GM18526 (cell line): ENCODE data around the gene PBX1.

Source experiments
- POLR2A ChIP-seq: IDR thresholded peaks from 3 replicates; pipeline ENCODE4 v1.6.1; 2011; ENCODE audit not compliant: insufficient read length; ENCODE audit errors: extremely low read depth

The PBX1 gene

DNA sequence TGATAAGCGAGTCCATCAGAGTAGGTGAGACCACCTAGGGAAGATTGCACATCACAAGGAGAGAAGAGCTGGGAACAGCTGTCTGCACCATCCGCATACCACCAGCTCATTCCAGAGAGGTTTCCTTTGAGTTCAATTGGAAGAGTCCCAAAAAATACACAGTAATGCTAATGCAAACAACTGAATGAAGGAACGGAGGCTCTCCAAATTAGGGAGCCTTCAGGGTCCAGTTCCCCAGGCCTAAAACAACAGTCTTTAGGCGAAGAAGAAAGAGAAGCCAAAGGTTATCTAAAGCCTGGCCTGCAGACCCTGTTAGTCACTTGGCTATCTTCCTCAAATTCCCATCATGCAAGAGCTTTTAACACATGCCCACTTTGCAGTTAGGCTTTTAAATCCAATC, 246.4 kb downstream of the PBX1 start:
- TF ChIP-seq POLR2A = no peak

DNA sequence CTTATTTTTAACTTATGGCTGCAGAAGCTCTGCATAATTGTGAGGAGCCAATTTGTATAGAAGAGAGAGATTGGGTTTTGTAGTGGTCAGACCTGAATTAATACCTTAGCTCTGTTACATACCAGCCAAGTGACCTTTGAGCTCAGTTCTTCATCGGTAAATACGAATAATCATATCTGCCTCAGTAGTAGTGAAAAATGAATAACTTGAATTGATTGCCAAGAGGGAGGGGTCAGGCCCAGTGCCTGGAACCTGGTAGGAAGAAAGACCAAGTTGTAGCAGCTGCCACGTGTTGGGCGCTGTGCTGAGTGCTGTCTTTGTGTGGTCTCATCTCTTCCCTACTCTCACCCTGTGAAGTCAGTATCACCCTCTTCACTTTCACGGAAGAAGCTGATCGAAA, 247.5 kb downstream of the PBX1 start:
- no peak for TF ChIP-seq POLR2A

GRCh38 chr1:164813776-164814175, 254.8 kb downstream of the PBX1 start:
- no peak for TF ChIP-seq POLR2A

- no peak for TF ChIP-seq POLR2A
Observed at GRCh38 chr1:164821648-164822047, 262.7 kb downstream of the PBX1 start.

- no peak for TF ChIP-seq POLR2A
Observed at GRCh38 chr1:164823486-164824279, 264.7 kb downstream of the PBX1 start.

DNA sequence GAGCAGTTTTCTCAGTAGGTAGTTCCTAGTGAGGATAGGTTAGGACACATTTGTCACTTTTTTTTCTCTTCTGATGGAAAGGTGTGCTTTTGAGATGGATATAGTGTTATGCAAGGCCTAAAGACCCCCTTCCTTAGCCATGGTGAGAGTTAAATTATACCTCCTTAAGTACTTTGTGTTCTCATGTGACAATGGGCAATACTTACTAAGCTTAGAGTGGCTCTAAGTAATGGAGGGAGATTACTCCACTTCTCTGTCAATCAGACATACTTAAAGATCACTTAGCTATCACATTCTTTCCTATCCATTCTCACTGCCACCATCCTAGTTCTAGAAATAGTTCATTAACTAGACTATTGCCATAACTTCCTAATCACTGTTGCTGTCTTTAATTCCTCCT, 265.6 kb downstream of the PBX1 start:
- TF ChIP-seq POLR2A = no peak

GRCh38 chr1:164830628-164831027, 271.6 kb downstream of the PBX1 start:
- no peak for TF ChIP-seq POLR2A

DNA sequence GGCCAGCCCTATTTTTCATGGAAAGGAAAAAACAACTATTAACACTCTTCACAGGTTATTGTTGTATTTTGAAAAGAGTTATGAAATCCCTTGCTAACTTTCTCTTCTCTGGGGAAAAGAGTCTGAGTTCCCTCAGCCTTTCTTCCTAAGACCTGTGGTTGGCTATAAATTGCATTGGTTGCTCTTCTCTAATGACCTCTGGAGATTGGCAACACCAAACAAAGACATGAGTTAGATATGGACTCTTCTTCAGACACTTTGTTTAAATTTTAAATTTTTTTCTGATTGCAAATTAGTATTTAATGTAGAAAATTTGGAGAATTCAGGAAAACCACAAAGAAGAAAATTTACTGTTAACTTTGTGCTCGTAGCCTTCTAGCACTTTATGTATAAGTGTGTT, 275.7 kb downstream of the PBX1 start:
- no peak for TF ChIP-seq POLR2A

- no peak for TF ChIP-seq POLR2A
Observed at GRCh38 chr1:164836614-164837018, 277.6 kb downstream of the PBX1 start.

DNA sequence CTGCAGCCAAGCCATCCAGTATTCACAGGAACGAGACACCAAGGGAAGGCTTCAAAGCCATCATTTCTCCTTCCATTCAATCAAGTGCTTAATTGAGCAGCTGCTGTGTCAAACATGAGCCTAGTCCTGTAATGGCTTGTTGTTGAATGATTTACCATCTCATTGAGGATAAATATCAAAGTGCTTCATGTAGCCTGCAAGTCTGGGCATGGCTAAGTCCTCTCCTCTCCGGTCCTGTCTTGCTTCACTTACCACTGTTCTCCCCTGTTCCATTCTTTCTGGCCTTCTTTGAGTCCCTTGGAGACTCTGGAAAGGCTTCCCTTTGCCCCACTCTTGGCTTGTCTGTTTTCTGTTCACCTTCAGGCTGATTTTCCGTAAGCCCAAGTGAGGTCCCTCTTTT, 279.8 kb downstream of the PBX1 start:
- no peak for TF ChIP-seq POLR2A

DNA sequence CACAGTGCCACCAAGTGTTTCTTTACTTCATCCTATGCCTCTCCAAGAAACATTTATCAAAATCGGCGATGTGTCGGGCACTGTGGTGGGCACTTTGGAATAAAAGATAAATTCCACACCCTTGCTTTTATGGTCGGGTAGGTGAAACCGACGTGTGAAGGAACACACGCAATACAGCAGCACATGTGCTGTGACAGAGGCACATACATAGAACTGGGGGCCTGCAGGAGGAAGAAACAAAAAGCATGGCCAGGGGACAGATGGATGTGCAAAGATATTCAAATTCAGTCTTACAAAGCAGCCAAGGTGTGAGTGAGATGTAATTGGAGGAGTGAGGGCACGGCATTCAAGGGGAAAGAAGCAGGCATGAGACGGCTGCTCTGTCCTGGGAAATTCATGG, 282.0 kb downstream of the PBX1 start:
- no peak for TF ChIP-seq POLR2A

DNA sequence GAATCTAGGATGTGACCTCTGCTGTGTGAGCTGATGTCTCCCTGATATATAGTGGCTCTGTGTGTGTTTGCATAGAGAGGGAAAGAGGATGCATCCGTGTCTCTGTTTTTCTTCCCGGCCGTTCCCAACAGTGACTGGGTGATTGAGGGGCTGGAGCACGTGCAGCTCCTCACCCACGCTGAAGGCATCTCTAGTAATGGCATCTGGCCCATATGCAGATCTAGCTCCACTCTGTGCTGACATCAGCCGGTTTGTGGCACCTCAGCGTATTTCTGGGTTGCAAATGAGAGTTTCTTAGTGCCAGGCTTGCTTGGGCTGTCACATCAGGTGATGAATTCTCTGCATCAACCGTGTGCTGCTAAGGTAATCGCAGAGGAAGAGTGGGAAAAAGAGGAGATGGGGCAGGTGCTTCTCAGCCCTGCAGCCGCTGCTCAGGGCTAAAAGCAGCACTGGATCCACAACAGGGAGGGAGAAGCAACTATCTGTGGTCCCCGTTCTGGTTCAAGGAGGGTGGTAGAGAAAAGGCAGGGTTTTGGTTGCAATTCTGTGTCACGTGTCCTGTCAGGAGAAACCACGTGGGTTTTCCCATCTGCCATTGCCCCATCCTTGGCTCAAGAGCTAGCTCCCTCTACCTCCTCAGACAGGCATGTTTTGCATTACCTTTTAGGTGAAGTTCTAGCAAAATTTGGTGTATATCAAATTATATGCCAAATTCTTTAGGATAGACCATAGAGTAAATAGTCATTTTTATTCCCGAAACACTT, 282.9 kb downstream of the PBX1 start:
- no peak for TF ChIP-seq POLR2A

- TF ChIP-seq POLR2A = no peak
Observed at GRCh38 chr1:164842870-164843269, 283.9 kb downstream of the PBX1 start.

DNA sequence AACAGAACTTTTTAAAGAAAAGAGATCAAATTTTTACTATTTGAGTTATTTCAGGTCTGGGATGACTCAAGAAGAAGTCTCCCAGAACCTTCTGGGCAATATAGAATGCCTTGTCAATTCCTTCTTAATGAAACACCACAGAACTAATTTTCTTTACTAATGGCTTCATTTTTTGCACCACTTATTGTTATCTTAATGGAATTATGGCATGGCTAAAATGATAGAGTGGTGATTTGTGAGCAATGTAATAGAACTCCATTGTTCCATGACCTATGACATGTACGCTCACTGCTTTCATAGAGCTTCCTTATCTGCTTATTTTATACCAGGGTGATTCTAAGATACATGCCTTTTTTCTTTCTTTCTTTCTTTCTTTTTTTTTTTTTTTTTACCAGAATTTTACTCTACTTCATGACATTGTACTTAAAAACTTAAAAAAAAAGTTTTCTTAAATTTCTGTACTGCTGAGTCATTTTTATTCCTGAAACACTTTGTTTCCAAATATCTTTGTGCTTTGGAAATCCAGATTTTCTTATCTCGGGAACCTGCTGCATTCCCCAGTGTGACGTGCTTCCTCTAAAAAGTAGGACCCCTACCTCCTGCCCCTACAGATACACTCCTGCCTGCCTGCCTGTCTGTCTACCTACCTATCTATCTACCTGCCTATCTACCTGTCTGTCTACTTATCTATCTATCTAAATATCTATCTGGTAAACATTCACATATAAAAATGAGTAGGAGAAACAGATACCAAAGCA, 284.9 kb downstream of the PBX1 start:
- TF ChIP-seq POLR2A = no peak

GRCh38 chr1:164846731-164847691, 288.0 kb downstream of the PBX1 start:
- TF ChIP-seq POLR2A = no peak
